DND-41 (cell line): ENCODE measurements around the gene ABLIM3.

Source experiments
- ATAC-seq: fragments of 200-7000 bp; cut with Tn5 transposase; 3 replicates; pipeline ENCODE4 v1.9.1; 2021; ENCODE audit warnings: low read depth; ENCODE audit not compliant: insufficient read depth
- DNase-seq: peaks from one replicate; pipeline ENCODE4 v3.0.0-alpha.2; 2020
- H2AFZ ChIP-seq: 2 replicates; pipeline ENCODE4 v1.6.0; 2012; ENCODE audit warnings: low read depth, low read length
- H3K27ac ChIP-seq: 2 replicates; pipeline ENCODE4 v1.5.1; 2012; ENCODE audit warnings: low read length, inconsistent platforms
- H3K27me3 ChIP-seq: fragments of 200-600 bp; sonication (generic); 2 replicates; pipeline ENCODE4 v1.6.0; 2012; ENCODE audit warnings: low read length, mild to moderate bottlenecking, inconsistent platforms; ENCODE audit not compliant: insufficient read depth, poor library complexity
- H3K36me3 ChIP-seq: 2 replicates; pipeline ENCODE4 v1.5.1; 2012; ENCODE audit warnings: low read length, inconsistent platforms; ENCODE audit not compliant: insufficient read depth
- H3K4me1 ChIP-seq: 2 replicates; pipeline ENCODE4 v1.5.1; 2012; ENCODE audit warnings: mild to moderate bottlenecking, low read length; ENCODE audit not compliant: insufficient read depth
- H3K4me2 ChIP-seq: 2 replicates; pipeline ENCODE4 v1.6.0; 2012; ENCODE audit warnings: mild to moderate bottlenecking, moderate library complexity, low read length, inconsistent platforms; ENCODE audit not compliant: insufficient read depth
- H3K4me3 ChIP-seq, 2 experiments: fragments of 200-600 bp in 1 of 2; shearing (Covaris generic) in 1 of 2; 2 replicates each; pipeline ENCODE4 v1.5.1; 2012 to 2016; ENCODE audit warnings: inconsistent platforms in 2 of 2, low read length in 2 of 2, mild to moderate bottlenecking in 2 of 2, low read depth in 1 of 2, moderate library complexity in 1 of 2
- H3K79me2 ChIP-seq: 2 replicates; pipeline ENCODE4 v1.6.0; 2012; ENCODE audit warnings: low read length, inconsistent platforms; ENCODE audit not compliant: insufficient read depth
- H3K9ac ChIP-seq: 2 replicates; pipeline ENCODE4 v1.6.0; 2012; ENCODE audit warnings: low read depth, mild to moderate bottlenecking, inconsistent platforms, low read length, moderate library complexity
- H3K9me3 ChIP-seq: 2 replicates; pipeline ENCODE4 v1.5.1; 2012; ENCODE audit warnings: low read length, moderate library complexity, mild to moderate bottlenecking, inconsistent platforms; ENCODE audit not compliant: insufficient read depth, severe bottlenecking
- H4K20me1 ChIP-seq: 2 replicates; pipeline ENCODE4 v1.6.0; 2012; ENCODE audit warnings: low read length; ENCODE audit not compliant: insufficient read depth
- CTCF ChIP-seq: IDR thresholded peaks from 2 replicates; pipeline ENCODE4 v1.5.1; 2012; ENCODE audit warnings: borderline replicate concordance, low read length, moderate library complexity, mild to moderate bottlenecking; ENCODE audit not compliant: poor library complexity, severe bottlenecking; ENCODE audit errors: extremely low read depth
- EZH2 ChIP-seq: IDR thresholded peaks from 3 replicates; pipeline ENCODE4 v1.6.1; 2012; ENCODE audit warnings: borderline replicate concordance, low read depth, mild to moderate bottlenecking, moderate library complexity, low read length, inconsistent platforms; ENCODE audit not compliant: severe bottlenecking

ABLIM3 gene

GRCh38 chr5:149257131-149257530, 115.8 kb downstream of the ABLIM3 start:
- Histone ChIP-seq H3K4me1 (no peaks in the 10 kb centered on the region), H2AFZ (no peak overlapping the region), H3K27ac (no peak overlapping the region), H3K4me2 (no peak overlapping the region), H3K36me3 (no peaks in the 10 kb centered on the region), H3K9me3 (no peaks in the 10 kb centered on the region), H3K4me3 (no peak overlapping the region), H3K27me3 (no peaks in the 10 kb centered on the region), H4K20me1 (no peaks in the 10 kb centered on the region), H3K9ac (no peak overlapping the region), H3K79me2 (no peaks in the 10 kb centered on the region)
- DNase-seq (no peak), ATAC-seq (no peak)
- no peak for TF ChIP-seq EZH2
- TF ChIP-seq CTCF, result no peak

- no peaks in the 10 kb centered on the region for H3K27me3 ChIP-seq
- no peak overlapping the region for H3K27ac ChIP-seq
- no peak for DNase-seq
- H4K20me1 ChIP-seq, result no peaks in the 10 kb centered on the region
- H3K9ac ChIP-seq, result no peak overlapping the region
- H2AFZ ChIP-seq, result no peak overlapping the region
- TF ChIP-seq CTCF, result no peak
- no peak for TF ChIP-seq EZH2
- H3K4me1 ChIP-seq, result no peaks in the 10 kb centered on the region
- ATAC-seq, result no peak
- no peaks in the 10 kb centered on the region for H3K9me3 ChIP-seq
- no peaks in the 10 kb centered on the region for H3K36me3 ChIP-seq
- H3K79me2 ChIP-seq, result no peaks in the 10 kb centered on the region
- H3K4me3 ChIP-seq, result no peak overlapping the region
- H3K4me2 ChIP-seq, result no peak overlapping the region
Measured at GRCh38 chr5:149257889-149258705, 116.8 kb downstream of the ABLIM3 start.

GRCh38 chr5:149260761-149261160, 119.5 kb downstream of the ABLIM3 start:
- TF ChIP-seq CTCF (no peak), EZH2 (no peak)

GRCh38 chr5:149261246-149261645, 120.0 kb downstream of the ABLIM3 start:
- ATAC-seq (no peak), DNase-seq (no peak)
- TF ChIP-seq EZH2, result no peak
- no peak for TF ChIP-seq CTCF
- no peaks in the 10 kb centered on the region for H4K20me1 ChIP-seq
- H3K27ac ChIP-seq, result no peak overlapping the region
- no peaks in the 10 kb centered on the region for H3K36me3 ChIP-seq
- no peaks in the 10 kb centered on the region for H3K27me3 ChIP-seq
- no peaks in the 10 kb centered on the region for H3K79me2 ChIP-seq
- H3K4me3 ChIP-seq, result no peak overlapping the region
- H3K9ac ChIP-seq, result no peak overlapping the region
- H3K4me2 ChIP-seq, result no peak overlapping the region
- H3K9me3 ChIP-seq, result no peaks in the 10 kb centered on the region
- no peak overlapping the region for H2AFZ ChIP-seq
- H3K4me1 ChIP-seq, result no peaks in the 10 kb centered on the region

More at GRCh38 chr5:149260761-149261160, 119.5 kb downstream of the ABLIM3 start:
- no peaks in the 10 kb centered on the region for H3K79me2 ChIP-seq
- no peaks in the 10 kb centered on the region for H3K27me3 ChIP-seq
- no peaks in the 10 kb centered on the region for H4K20me1 ChIP-seq
- no peak overlapping the region for H3K9ac ChIP-seq
- no peaks in the 10 kb centered on the region for H3K9me3 ChIP-seq
- no peak overlapping the region for H3K27ac ChIP-seq
- DNase-seq (no peak), ATAC-seq (no peak)
- H3K36me3 ChIP-seq, result no peaks in the 10 kb centered on the region
- no peak overlapping the region for H2AFZ ChIP-seq
- no peak overlapping the region for H3K4me2 ChIP-seq
- no peak overlapping the region for H3K4me3 ChIP-seq
- no peaks in the 10 kb centered on the region for H3K4me1 ChIP-seq
